Heart left ventricle (tissue), 16 donors: Measurements from ENCODE around the gene B3GAT1. TPM values are rescaled to one million over a fixed set of nuclear protein-coding genes. Genes with fewer than 3 reads are reported as not detected.

Experiments used
- ATAC-seq, 4 donors: fragments of 200-7000 bp; cut with Tn5 transposase; one replicate each; pipeline ENCODE4 v1.9.1; 2020 to 2022; ENCODE audit warnings: moderate library complexity in 4 of 4, mild to moderate bottlenecking in 3 of 4, moderate number of reproducible peaks in 1 of 4
- DNase-seq, 5 donors: peaks; one replicate each; pipeline ENCODE4 v3.0.0-alpha.2; 2020
- H3K27ac ChIP-seq, 12 donors: fragments of 200-600 bp; sonication (generic) in 4 of 12; one replicate each; pipeline versions ENCODE4 v1.5.0 to v1.8.0; 2016 to 2022; ENCODE audit warnings: mild to moderate bottlenecking in 2 of 12
- H3K27me3 ChIP-seq, 9 donors: fragments of 200-600 bp; sonication (generic) in 2 of 9; one replicate each; pipeline versions ENCODE4 v1.5.1 to v1.8.0; 2016 to 2022; ENCODE audit warnings: mild to moderate bottlenecking in 3 of 9
- H3K36me3 ChIP-seq, 9 donors: fragments of 200-600 bp; sonication (generic) in 2 of 9; one replicate each; pipeline versions ENCODE4 v1.5.0 to v1.8.0; 2018 to 2022; ENCODE audit warnings: mild to moderate bottlenecking in 2 of 9
- H3K4me1 ChIP-seq, 12 donors: fragments of 200-600 bp; sonication (generic) in 4 of 12; one replicate each; pipeline versions ENCODE4 v1.5.0 to v1.8.0; 2016 to 2022; ENCODE audit warnings: mild to moderate bottlenecking in 3 of 12
- H3K4me3 ChIP-seq, 12 donors: fragments of 200-600 bp; sonication (generic) in 4 of 12; one replicate each; pipeline versions ENCODE4 v1.5.0 to v1.8.0; 2017 to 2022; ENCODE audit warnings: mild to moderate bottlenecking in 9 of 12, moderate library complexity in 4 of 12
- H3K9me3 ChIP-seq, 12 donors: fragments of 200-600 bp; sonication (generic) in 4 of 12; one replicate each; pipeline versions ENCODE4 v1.5.0 to v1.8.0; 2016 to 2022; ENCODE audit warnings: mild to moderate bottlenecking in 1 of 12
- POLR2A ChIP-seq, 2 donors: fragments of 450-650 bp; IDR thresholded peaks; one replicate each; pipeline ENCODE4 v1.6.1; 2017; ENCODE audit warnings: antibody characterized with exemption in 2 of 2, mild to moderate bottlenecking in 2 of 2, moderate library complexity in 2 of 2
- WGBS, 4 donors: extraction: QIAGEN DNeasy Blood & Tissue Kit in 2 of 4; methylation state at CpG; one replicate each; pipeline versions ENCODE4 v1.1.5 to v1.1.7; 2013 to 2018; 5-methylcytosine and 5-hydroxymethylcytosine counted together
- intact Hi-C, 10 donors: fragments of 100-400 bp; cut with DNase I; formaldehyde crosslinking; loops; one replicate each; pipeline versions ENCODE4 v1.11.1 to v1.14.2; 2022
- polyA plus RNA-seq, 2 donors: library from polyadenylated mRNA; stranded (reverse); fragments of 200-250 nt; gene quantifications; one replicate each; pipeline ENCODE4 v1.2.3, GENCODE V29; 2013
- total RNA-seq, 9 donors: library from RNA; depleted of rRNA in 2 of 9; stranded (reverse); fragments of >200 nt in 2 of 9; fragmentation: NEBNext Ultra II Directional in 3 of 9; extraction: Animal tissue kit (Norgen Biotek cat#: 25700) in 3 of 9; gene quantifications; one replicate each; pipeline versions ENCODE4 v1.1.0 to v1.2.4, GENCODE V29; 2016 to 2023
- TF ChIP-seq, protein P1 (sequence below), 12 donors: fragments of 200-600 bp; sonication (generic) in 4 of 12; IDR thresholded peaks; one replicate each; pipeline versions ENCODE4 v1.5.0 to v1.8.0; 2018 to 2022; ENCODE audit warnings: antibody characterized with exemption in 12 of 12, mild to moderate bottlenecking in 5 of 12
- donor health status: ischemic (EF 13 %, LVEDD 7.1; RV severe dilation, severe dysfunction).
- donor health status: healthy with polysubstance abuse.
- donor health status: DM: no; HTN: yes; CAD: no.
- donor health status: DM: no; HTN: no; CAD: no.
- donor health status: ischemic (EF 25% LVEDD 6.9; RV normal size, moderate dysfunction).
- donor health status: ischemic (EF 25% LVEDD 5.7; RV mildly dilated, moderate dysfunction).
- donor health status: healthy.
- donor health status: DM: yes; HTN: yes; CAD: no.
- donor health status: ischemic (EF 35%, LVEDD 5.7; RV mildly dilated, moderate dysfunction).
- donor health status: nonischemic (EF 11% LVEDD 7.7; RV severe dilation, severe dysfunction).
- donor health status: DM: yes; HTN: yes; CAD: no.
- donor health status: PGD.
- donor health status: ischemic (EF 29% LVEDD 5.4; RV normal size, mild dysfunction).
- donor health status: nonischemic (EF 23%, LVEDD 6.1; RV moderate dilation, normal function).

Gene B3GAT1
- total and polyA plus RNA-seq, 11 donors = 0.04 to 0.64 (median 0.09) TPM; not detected in 4

DNA sequence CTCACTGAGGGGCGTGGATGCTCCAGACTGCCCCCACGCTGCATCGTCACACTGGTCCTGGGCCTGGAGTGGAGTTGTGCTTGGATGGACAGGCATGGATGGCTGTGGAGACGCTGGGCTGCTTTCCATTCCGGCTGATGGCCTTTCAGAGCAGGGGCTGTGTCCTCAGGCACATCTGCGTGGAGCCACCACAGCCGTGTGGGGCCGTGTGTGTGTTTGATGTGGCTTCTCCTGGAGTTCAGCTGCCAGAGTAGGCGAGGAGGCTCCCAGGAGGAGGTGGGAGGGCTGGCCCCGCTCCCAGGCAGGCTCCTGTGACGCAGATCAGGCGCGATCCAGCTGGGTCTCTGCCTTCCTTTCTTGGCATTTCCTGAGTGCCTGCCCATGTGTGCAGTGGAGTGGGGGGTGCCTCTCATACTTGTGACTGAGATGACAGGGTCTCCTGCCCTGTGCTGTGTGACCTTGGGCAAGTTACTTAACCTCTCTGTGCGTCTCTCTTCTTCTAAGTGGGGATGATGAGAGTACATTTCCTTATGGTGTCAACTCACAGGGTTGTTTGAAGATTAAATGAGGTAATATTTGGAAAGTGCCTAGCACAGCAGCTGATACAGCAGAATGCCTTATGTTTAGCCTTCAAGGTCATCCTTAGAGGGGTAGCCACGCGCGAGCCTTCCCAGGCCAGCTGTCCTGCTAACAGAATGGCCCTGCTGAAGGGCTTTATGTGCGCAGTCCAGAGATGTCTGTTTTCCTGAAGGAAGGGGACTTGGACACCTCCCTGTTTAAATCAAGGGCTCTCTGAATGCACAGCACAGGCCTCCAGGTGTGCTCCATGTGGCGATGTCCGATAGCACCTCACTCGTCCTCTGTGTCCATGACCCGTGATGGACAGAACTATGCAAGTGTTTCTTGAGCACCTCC lies 46.8 kb downstream of the B3GAT1 start:
- no peak for ATAC-seq
- TF ChIP-seq POLR2A (IDR thresholded peaks at IDR 0.05) = no peak
- TF ChIP-seq, protein P1, sequence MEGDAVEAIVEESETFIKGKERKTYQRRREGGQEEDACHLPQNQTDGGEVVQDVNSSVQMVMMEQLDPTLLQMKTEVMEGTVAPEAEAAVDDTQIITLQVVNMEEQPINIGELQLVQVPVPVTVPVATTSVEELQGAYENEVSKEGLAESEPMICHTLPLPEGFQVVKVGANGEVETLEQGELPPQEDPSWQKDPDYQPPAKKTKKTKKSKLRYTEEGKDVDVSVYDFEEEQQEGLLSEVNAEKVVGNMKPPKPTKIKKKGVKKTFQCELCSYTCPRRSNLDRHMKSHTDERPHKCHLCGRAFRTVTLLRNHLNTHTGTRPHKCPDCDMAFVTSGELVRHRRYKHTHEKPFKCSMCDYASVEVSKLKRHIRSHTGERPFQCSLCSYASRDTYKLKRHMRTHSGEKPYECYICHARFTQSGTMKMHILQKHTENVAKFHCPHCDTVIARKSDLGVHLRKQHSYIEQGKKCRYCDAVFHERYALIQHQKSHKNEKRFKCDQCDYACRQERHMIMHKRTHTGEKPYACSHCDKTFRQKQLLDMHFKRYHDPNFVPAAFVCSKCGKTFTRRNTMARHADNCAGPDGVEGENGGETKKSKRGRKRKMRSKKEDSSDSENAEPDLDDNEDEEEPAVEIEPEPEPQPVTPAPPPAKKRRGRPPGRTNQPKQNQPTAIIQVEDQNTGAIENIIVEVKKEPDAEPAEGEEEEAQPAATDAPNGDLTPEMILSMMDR (IDR thresholded peaks at IDR 0.05) = no peak
- WGBS, 4 donors = 64 to 78% (median 71%) methylated on average over 13 to 22 of the region's 22 CpGs

DNA sequence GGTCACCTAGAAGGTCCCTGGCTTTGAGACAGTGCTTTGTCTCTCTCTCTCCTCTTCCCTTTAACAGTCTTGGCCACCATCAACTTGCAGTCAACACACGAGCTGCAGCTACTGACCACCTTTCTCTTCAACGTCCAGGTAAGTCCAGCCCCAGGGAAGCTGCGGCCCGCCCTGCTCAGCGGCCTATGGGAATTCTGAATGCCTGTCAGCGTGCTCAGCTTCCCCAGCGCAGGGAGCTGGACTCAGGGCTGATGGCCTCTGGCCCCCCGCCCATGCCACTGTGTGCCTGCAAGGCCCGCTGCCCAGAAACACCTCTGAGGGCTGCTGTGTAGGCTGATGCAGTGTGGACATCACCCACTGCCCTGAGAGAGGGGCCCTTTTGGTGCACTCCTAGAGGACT lies 47.8 kb downstream of the B3GAT1 start:
- ATAC-seq (no peak), DNase-seq (peak in 2 of 5 donors; percentile 16 to 22)
- intact Hi-C loops = loop anchor here in 2 of 10 donors (10.0 kb wide), 2 partner anchors 221 to 271 kb away; no protein-coding TSS in a partner anchor
- Histone ChIP-seq H3K4me1 (peaks cover 0 to 4% (median 0%) of the 10 kb centered on the region in 12 donors), H3K27ac (no peak overlapping the region), H3K36me3 (no peaks in the 10 kb centered on the region), H3K27me3 (peaks cover 0 to 49% (median 10%) of the 10 kb centered on the region in 9 donors), H3K4me3 (no peak overlapping the region), H3K9me3 (no peaks in the 10 kb centered on the region)
- TF ChIP-seq, protein P1 (IDR thresholded peaks at IDR 0.05) = no peak
- no peak for TF ChIP-seq POLR2A (IDR thresholded peaks at IDR 0.05)
- 83 to 85% (median 84%) methylated on average over 7 to 9 of the region's 9 CpGs for WGBS, 4 donors

More for the DNA sequence above, 46.8 kb downstream of the B3GAT1 start:
- peaks cover 0 to 4% (median 0%) of the 10 kb centered on the region in 12 donors for H3K4me1 ChIP-seq
- H3K36me3 ChIP-seq = no peaks in the 10 kb centered on the region
- H3K4me3 ChIP-seq = no peak overlapping the region
- intact Hi-C loops = loop anchor here in 2 of 10 donors (10.0 kb wide), 2 partner anchors 220 to 270 kb away; no protein-coding TSS in a partner anchor
- peaks cover 0 to 39% (median 9%) of the 10 kb centered on the region in 9 donors for H3K27me3 ChIP-seq
- no peaks in the 10 kb centered on the region for H3K9me3 ChIP-seq
- peak in 2 of 5 donors; percentile 11 to 16 for DNase-seq
- H3K27ac ChIP-seq = no peak overlapping the region

DNA sequence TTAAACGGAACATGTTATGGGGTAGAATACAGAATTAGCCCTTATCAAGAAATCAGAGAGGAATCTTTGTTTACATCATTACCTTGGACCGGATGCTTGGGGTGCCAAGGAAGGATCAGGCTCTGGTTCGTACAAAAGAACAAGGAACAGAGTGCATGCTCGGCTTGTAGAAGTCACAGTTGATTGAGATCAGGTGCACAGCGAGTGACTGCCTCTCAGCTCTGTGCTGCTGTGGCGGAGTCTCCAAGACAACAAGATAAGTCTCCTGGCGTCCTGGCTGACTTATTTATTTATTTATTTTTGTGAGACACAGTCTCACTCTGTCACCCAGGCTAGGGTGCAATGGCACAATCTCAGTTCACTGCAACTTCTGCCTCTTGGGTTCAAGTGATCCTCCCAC lies 48.5 kb downstream of the B3GAT1 start:
- Histone ChIP-seq H3K9me3 (no peaks in the 10 kb centered on the region), H3K27ac (no peak overlapping the region), H3K36me3 (no peaks in the 10 kb centered on the region), H3K4me3 (no peak overlapping the region), H3K27me3 (peaks cover 0 to 55% (median 10%) of the 10 kb centered on the region in 9 donors), H3K4me1 (peaks cover 0 to 4% (median 0%) of the 10 kb centered on the region in 12 donors)
- TF ChIP-seq POLR2A (IDR thresholded peaks at IDR 0.05) = no peak
- TF ChIP-seq, protein P1 (IDR thresholded peaks at IDR 0.05) = no peak
- WGBS, 4 donors = 42 to 55% (median 52%) methylated on average over 7 of the region's 7 CpGs
- DNase-seq (no peak), ATAC-seq (no peak)
- intact Hi-C loops = loop anchor here in 2 of 10 donors (10.0 kb wide), 2 partner anchors 221 to 271 kb away; no protein-coding TSS in a partner anchor

DNA sequence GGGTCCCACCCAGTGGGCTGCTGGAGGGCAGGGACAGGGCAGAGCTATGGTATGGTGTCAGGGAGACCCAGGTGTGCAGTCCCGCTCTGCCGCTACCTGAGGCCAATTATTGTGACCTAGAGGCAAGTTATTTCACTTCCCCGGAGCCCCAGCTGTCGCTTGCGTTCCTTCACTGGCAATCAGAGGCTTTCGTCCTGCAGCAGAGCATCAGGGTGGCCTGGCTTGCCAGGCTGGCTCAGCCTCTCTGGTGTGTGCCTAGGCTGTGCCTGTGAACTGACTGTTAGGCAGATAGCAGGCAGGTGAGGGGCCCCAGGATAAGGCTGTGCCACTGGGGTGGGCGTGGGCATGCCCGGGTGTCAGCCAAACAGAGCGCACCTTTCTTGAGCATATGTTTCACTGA lies 48.9 kb downstream of the B3GAT1 start:
- TF ChIP-seq, protein P1 (IDR thresholded peaks at IDR 0.05) = no peak
- no peak for TF ChIP-seq POLR2A (IDR thresholded peaks at IDR 0.05)
- Histone ChIP-seq H3K4me3 (no peak overlapping the region), H3K27me3 (peaks cover 0 to 56% (median 10%) of the 10 kb centered on the region in 9 donors), H3K36me3 (no peaks in the 10 kb centered on the region), H3K27ac (no peak overlapping the region), H3K4me1 (peaks cover 0 to 4% (median 0%) of the 10 kb centered on the region in 12 donors), H3K9me3 (no peaks in the 10 kb centered on the region)
- intact Hi-C loops = loop anchor here in 2 of 10 donors (10.0 kb wide), 2 partner anchors 222 to 272 kb away; no protein-coding TSS in a partner anchor
- ATAC-seq (no peak), DNase-seq (peak in 2 of 5 donors; percentile 2 to 6)
- WGBS, 4 donors = 79 to 90% (median 87%) methylated on average over 9 of the region's 9 CpGs
